SK-N-SH (cell line): ENCODE measurements around the gene MYO18B. TPM values are rescaled to one million over a fixed set of nuclear protein-coding genes. Genes with fewer than 3 reads are reported as not detected.

Experiments
- CTCF ChIA-PET: fragments of 300-600, 350-600 bp; formaldehyde crosslinking; extraction: SDS; loops from one replicate; lab custom pipeline; 2021; lab: Yijun Ruan, JAX
- POLR2A ChIA-PET: fragments of 350-600 bp; sonication (Branson Sonifier 250); formaldehyde crosslinking; extraction: SDS; loops from one replicate; lab custom pipeline; 2020; ENCODE audit warnings: antibody characterized with exemption, inconsistent platforms; lab: Yijun Ruan, JAX
- DNase-seq: peaks from one replicate; pipeline ENCODE4 v3.0.0; 2012
- H2AFZ ChIP-seq: fragments of 200-600 bp; sonication (generic); 2 replicates; pipeline ENCODE4 v1.8.1; 2016; ENCODE audit warnings: antibody characterized with exemption, mild to moderate bottlenecking, low read depth
- H3F3A ChIP-seq: fragments of 200-600 bp; sonication (generic); replicated peaks from 2 replicates; pipeline ENCODE3; 2016; ENCODE audit warnings: antibody characterized with exemption, mild to moderate bottlenecking; ENCODE audit not compliant: insufficient read depth
- H3K27ac ChIP-seq, 2 experiments: fragments of 200-500 bp in 1 of 2; fragments of 200-600 bp in 1 of 2; sonication (Bioruptor generic) in 1 of 2; sonication (generic), shearing (Covaris generic) in 1 of 2; 2 replicates each; pipeline versions ENCODE4 v1.5.1 to v1.6.1; 2014 to 2016; ENCODE audit warnings: low read depth in 2 of 2, inconsistent platforms in 1 of 2, low read length in 1 of 2, mild to moderate bottlenecking in 1 of 2, mixed read lengths in 1 of 2
- H3K27me3 ChIP-seq: fragments of 200-600 bp; sonication (generic), shearing (Covaris generic); 2 replicates; pipeline ENCODE4 v1.6.1; 2016; ENCODE audit warnings: mixed run types; ENCODE audit not compliant: insufficient read depth
- H3K36me3 ChIP-seq, 2 experiments: fragments of 200-500 bp in 1 of 2; fragments of 200-600 bp in 1 of 2; sonication (Bioruptor generic) in 1 of 2; sonication (generic) in 1 of 2; replicated peaks in 1 of 2; 2 replicates each; pipeline versions ENCODE3 to v1.5.1; 2014 to 2016; ENCODE audit warnings: low read length in 1 of 2, mild to moderate bottlenecking in 1 of 2; ENCODE audit not compliant: insufficient read depth in 2 of 2, control insufficient read depth in 1 of 2
- H3K4me1 ChIP-seq, 2 experiments: fragments of 200-500 bp in 1 of 2; fragments of 200-600 bp in 1 of 2; sonication (Bioruptor generic) in 1 of 2; sonication (generic), shearing (Covaris generic) in 1 of 2; 2 replicates each; pipeline versions ENCODE4 v1.5.1 to v1.6.1; 2014 to 2016; ENCODE audit warnings: low read depth in 1 of 2, low read length in 1 of 2, mixed run types in 1 of 2; ENCODE audit not compliant: insufficient read depth in 2 of 2, control insufficient read depth in 1 of 2
- H3K4me2 ChIP-seq: fragments of 200-600 bp; sonication (generic), shearing (Covaris generic); 2 replicates; pipeline ENCODE4 v1.6.1; 2017; ENCODE audit warnings: mixed run types
- H3K4me3 ChIP-seq, 2 experiments: fragments of 200-500 bp in 1 of 2; fragments of 200-600 bp in 1 of 2; sonication (Bioruptor generic) in 1 of 2; sonication (generic), shearing (Covaris generic) in 1 of 2; 2 replicates each; pipeline versions ENCODE4 v1.5.1 to v1.8.1; 2014 to 2016; ENCODE audit warnings: low read depth in 2 of 2, inconsistent platforms in 1 of 2, low read length in 1 of 2, mild to moderate bottlenecking in 1 of 2, mixed read lengths in 1 of 2, moderate library complexity in 1 of 2
- H3K79me2 ChIP-seq: fragments of 200-600 bp; sonication (generic); 2 replicates; pipeline ENCODE4 v1.8.1; 2017; ENCODE audit warnings: mild to moderate bottlenecking; ENCODE audit not compliant: insufficient read depth
- H3K9ac ChIP-seq: fragments of 200-600 bp; sonication (generic); 2 replicates; pipeline ENCODE4 v1.6.1; 2017; ENCODE audit warnings: mixed run types
- H3K9me2 ChIP-seq: fragments of 200-600 bp; sonication (generic); 2 replicates; pipeline ENCODE4 v1.6.1; 2017; ENCODE audit warnings: mixed run types
- H3K9me3 ChIP-seq: fragments of 200-600 bp; sonication (generic); 2 replicates; pipeline ENCODE4 v1.6.1; 2017; ENCODE audit warnings: mixed run types, mild to moderate bottlenecking, moderate library complexity
- H4K20me1 ChIP-seq: fragments of 200-600 bp; sonication (generic); 2 replicates; pipeline ENCODE4 v1.6.1; 2017; ENCODE audit warnings: mild to moderate bottlenecking, mixed run types; ENCODE audit not compliant: insufficient read depth
- FOXM1 ChIP-seq: IDR thresholded peaks from 2 replicates; pipeline ENCODE4 v1.4.0; 2012; ENCODE audit warnings: low read depth, mild to moderate bottlenecking
- GABPA ChIP-seq: IDR thresholded peaks from 2 replicates; pipeline ENCODE4 v1.4.0; 2012; ENCODE audit warnings: low read depth, mild to moderate bottlenecking
- MEF2A ChIP-seq: IDR thresholded peaks from 2 replicates; pipeline ENCODE4 v1.4.0; 2012; ENCODE audit warnings: low read depth, borderline replicate concordance
- MXI1 ChIP-seq: IDR thresholded peaks from 2 replicates; pipeline ENCODE4 v1.6.1; 2012; ENCODE audit warnings: mild to moderate bottlenecking, low read depth, low read length, improper control_type of control experiment
- NFIC ChIP-seq: IDR thresholded peaks from 2 replicates; pipeline ENCODE4 v1.4.0; 2012; ENCODE audit warnings: borderline replicate concordance
- RAD21 ChIP-seq: IDR thresholded peaks from 2 replicates; pipeline ENCODE4 v1.6.1; 2012; ENCODE audit warnings: mild to moderate bottlenecking, low read length
- RFX5 ChIP-seq: IDR thresholded peaks from 2 replicates; pipeline ENCODE4 v1.6.1; 2012; ENCODE audit warnings: mild to moderate bottlenecking, improper control_type of control experiment, low read length
- SMC3 ChIP-seq: IDR thresholded peaks from 2 replicates; pipeline ENCODE4 v1.6.1; 2012; ENCODE audit warnings: low read depth, low read length, improper control_type of control experiment
- WGBS: methylation state at CpG from one replicate; pipeline ENCODE4 v1.1.6; 2017; ENCODE audit warnings: low lambda C conversion rate; 5-methylcytosine and 5-hydroxymethylcytosine counted together
- polyA plus RNA-seq, 3 experiments: library from polyadenylated mRNA; depleted of rRNA; stranded (reverse); fragments of >200 nt; gene quantifications; 2 replicates each; pipeline ENCODE4 v1.2.3, GENCODE V29; 2012
- TF ChIP-seq, protein P1 (sequence below): fragments of 200-600 bp; sonication (generic); IDR thresholded peaks from 2 replicates; pipeline ENCODE4 v1.6.1; 2017; ENCODE audit warnings: antibody characterized with exemption, mild to moderate bottlenecking, moderate library complexity
- TF ChIP-seq, protein P2 (sequence below): IDR thresholded peaks from 2 replicates; pipeline ENCODE4 v1.6.1; 2012; ENCODE audit warnings: mild to moderate bottlenecking, low read depth, low read length, moderate library complexity
- TF ChIP-seq, protein P3 (sequence below): IDR thresholded peaks from 2 replicates; pipeline ENCODE4 v1.4.0; 2012; ENCODE audit warnings: low read depth, borderline replicate concordance
- TF ChIP-seq, protein P4 (sequence below): IDR thresholded peaks from 2 replicates; pipeline ENCODE4; 2012
- TF ChIP-seq, protein P5 (sequence below): fragments of 150-350 bp; IDR thresholded peaks from 2 replicates; pipeline ENCODE4 v1.6.1; 2016; ENCODE audit warnings: mild to moderate bottlenecking, low read depth, low read length

Gene MYO18B
- polyA plus RNA-seq, 1 of the 3 experiments (the other 2 are of a cell fraction), result 0.05 TPM

DNA sequence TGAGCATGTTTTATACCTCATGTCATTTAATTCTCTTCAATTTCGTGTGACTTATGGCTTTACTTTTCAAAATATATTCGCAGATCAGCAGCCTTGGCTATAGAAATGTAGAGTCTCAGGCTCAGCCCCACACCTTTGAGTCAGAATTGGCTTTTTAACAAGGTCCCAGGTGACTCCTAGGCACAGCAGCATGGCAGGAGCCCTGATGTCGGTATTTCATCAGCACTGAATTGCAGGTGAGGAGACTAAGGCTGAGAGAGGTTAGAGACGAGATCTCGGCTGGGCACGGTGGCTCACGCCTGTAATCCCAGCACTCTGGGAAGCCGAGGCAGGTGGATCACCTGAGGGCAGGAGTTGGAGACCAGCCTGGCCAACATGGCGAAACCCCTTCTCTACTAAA lies 230.4 kb downstream of the MYO18B start:
- Histone ChIP-seq H3K4me1 (peaks cover 0 to 8% of the 10 kb centered on the region in 2 experiments; a peak in 1 of 4 replicates), H3K27me3 (no peaks in the 10 kb centered on the region), H3K4me2 (no peak overlapping the region), H3K9ac (no peak overlapping the region), H3K27ac (no peak overlapping the region), H3K9me3 (no peaks in the 10 kb centered on the region), H3K4me3 (no peak overlapping the region), H2AFZ (no peak overlapping the region), H3K79me2 (no peaks in the 10 kb centered on the region), H3F3A (no peaks in the 10 kb centered on the region), H4K20me1 (no peaks in the 10 kb centered on the region), H3K36me3 (no peaks in the 10 kb centered on the region), H3K9me2 (no peaks in the 10 kb centered on the region)
- CTCF ChIA-PET, result interaction anchor here (0.6 kb wide), 1 partner anchor 10 kb away, joined by 3 read pairs; no protein-coding TSS in a partner anchor
- no peak for TF ChIP-seq NFIC
- TF ChIP-seq, protein P1, sequence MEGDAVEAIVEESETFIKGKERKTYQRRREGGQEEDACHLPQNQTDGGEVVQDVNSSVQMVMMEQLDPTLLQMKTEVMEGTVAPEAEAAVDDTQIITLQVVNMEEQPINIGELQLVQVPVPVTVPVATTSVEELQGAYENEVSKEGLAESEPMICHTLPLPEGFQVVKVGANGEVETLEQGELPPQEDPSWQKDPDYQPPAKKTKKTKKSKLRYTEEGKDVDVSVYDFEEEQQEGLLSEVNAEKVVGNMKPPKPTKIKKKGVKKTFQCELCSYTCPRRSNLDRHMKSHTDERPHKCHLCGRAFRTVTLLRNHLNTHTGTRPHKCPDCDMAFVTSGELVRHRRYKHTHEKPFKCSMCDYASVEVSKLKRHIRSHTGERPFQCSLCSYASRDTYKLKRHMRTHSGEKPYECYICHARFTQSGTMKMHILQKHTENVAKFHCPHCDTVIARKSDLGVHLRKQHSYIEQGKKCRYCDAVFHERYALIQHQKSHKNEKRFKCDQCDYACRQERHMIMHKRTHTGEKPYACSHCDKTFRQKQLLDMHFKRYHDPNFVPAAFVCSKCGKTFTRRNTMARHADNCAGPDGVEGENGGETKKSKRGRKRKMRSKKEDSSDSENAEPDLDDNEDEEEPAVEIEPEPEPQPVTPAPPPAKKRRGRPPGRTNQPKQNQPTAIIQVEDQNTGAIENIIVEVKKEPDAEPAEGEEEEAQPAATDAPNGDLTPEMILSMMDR, result no peak
- TF ChIP-seq, protein P2, sequence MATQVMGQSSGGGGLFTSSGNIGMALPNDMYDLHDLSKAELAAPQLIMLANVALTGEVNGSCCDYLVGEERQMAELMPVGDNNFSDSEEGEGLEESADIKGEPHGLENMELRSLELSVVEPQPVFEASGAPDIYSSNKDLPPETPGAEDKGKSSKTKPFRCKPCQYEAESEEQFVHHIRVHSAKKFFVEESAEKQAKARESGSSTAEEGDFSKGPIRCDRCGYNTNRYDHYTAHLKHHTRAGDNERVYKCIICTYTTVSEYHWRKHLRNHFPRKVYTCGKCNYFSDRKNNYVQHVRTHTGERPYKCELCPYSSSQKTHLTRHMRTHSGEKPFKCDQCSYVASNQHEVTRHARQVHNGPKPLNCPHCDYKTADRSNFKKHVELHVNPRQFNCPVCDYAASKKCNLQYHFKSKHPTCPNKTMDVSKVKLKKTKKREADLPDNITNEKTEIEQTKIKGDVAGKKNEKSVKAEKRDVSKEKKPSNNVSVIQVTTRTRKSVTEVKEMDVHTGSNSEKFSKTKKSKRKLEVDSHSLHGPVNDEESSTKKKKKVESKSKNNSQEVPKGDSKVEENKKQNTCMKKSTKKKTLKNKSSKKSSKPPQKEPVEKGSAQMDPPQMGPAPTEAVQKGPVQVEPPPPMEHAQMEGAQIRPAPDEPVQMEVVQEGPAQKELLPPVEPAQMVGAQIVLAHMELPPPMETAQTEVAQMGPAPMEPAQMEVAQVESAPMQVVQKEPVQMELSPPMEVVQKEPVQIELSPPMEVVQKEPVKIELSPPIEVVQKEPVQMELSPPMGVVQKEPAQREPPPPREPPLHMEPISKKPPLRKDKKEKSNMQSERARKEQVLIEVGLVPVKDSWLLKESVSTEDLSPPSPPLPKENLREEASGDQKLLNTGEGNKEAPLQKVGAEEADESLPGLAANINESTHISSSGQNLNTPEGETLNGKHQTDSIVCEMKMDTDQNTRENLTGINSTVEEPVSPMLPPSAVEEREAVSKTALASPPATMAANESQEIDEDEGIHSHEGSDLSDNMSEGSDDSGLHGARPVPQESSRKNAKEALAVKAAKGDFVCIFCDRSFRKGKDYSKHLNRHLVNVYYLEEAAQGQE, result no peak
- TF ChIP-seq FOXM1, result no peak
- TF ChIP-seq SMC3, result no peak
- POLR2A ChIA-PET, result no interaction called here
- DNase-seq, result no peak
- 46% methylated on average over 9 of the region's 9 CpGs for WGBS

GRCh38 chr22:25976356-25976755 lies 234.4 kb downstream of the MYO18B start:
- peaks cover 0 to 2% of the 10 kb centered on the region in 2 experiments; a peak in 1 of 4 replicates for H3K4me1 ChIP-seq
- H3K27me3 ChIP-seq, result no peaks in the 10 kb centered on the region
- H3K36me3 ChIP-seq, result no peaks in the 10 kb centered on the region
- no peak overlapping the region for H3K9ac ChIP-seq
- H3K79me2 ChIP-seq, result no peaks in the 10 kb centered on the region
- CTCF ChIA-PET, result no interaction called here
- H3K27ac ChIP-seq, result no peak overlapping the region
- H3K9me3 ChIP-seq, result no peaks in the 10 kb centered on the region
- DNase-seq, result no peak
- H4K20me1 ChIP-seq, result no peaks in the 10 kb centered on the region
- no peak overlapping the region for H3K4me2 ChIP-seq
- WGBS, result 20% methylated on average over 1 of the region's 1 CpG
- H3F3A ChIP-seq, result no peaks in the 10 kb centered on the region
- no peak overlapping the region for H3K4me3 ChIP-seq
- H2AFZ ChIP-seq, result no peak overlapping the region
- H3K9me2 ChIP-seq, result no peaks in the 10 kb centered on the region
- POLR2A ChIA-PET, result no interaction called here
- TF ChIP-seq, protein P3, sequence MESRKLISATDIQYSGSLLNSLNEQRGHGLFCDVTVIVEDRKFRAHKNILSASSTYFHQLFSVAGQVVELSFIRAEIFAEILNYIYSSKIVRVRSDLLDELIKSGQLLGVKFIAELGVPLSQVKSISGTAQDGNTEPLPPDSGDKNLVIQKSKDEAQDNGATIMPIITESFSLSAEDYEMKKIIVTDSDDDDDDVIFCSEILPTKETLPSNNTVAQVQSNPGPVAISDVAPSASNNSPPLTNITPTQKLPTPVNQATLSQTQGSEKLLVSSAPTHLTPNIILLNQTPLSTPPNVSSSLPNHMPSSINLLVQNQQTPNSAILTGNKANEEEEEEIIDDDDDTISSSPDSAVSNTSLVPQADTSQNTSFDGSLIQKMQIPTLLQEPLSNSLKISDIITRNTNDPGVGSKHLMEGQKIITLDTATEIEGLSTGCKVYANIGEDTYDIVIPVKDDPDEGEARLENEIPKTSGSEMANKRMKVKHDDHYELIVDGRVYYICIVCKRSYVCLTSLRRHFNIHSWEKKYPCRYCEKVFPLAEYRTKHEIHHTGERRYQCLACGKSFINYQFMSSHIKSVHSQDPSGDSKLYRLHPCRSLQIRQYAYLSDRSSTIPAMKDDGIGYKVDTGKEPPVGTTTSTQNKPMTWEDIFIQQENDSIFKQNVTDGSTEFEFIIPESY, result no peak
- TF ChIP-seq MEF2A, result no peak
- TF ChIP-seq, protein P4, sequence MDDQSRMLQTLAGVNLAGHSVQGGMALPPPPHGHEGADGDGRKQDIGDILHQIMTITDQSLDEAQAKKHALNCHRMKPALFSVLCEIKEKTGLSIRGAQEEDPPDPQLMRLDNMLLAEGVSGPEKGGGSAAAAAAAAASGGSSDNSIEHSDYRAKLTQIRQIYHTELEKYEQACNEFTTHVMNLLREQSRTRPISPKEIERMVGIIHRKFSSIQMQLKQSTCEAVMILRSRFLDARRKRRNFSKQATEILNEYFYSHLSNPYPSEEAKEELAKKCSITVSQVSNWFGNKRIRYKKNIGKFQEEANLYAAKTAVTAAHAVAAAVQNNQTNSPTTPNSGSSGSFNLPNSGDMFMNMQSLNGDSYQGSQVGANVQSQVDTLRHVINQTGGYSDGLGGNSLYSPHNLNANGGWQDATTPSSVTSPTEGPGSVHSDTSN, result no peak
- TF ChIP-seq MXI1, result no peak
- no peak for TF ChIP-seq RFX5
- no peak for TF ChIP-seq GABPA
- no peak for TF ChIP-seq RAD21
- TF ChIP-seq, protein P5, sequence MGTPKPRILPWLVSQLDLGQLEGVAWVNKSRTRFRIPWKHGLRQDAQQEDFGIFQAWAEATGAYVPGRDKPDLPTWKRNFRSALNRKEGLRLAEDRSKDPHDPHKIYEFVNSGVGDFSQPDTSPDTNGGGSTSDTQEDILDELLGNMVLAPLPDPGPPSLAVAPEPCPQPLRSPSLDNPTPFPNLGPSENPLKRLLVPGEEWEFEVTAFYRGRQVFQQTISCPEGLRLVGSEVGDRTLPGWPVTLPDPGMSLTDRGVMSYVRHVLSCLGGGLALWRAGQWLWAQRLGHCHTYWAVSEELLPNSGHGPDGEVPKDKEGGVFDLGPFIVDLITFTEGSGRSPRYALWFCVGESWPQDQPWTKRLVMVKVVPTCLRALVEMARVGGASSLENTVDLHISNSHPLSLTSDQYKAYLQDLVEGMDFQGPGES, result no peak
- TF ChIP-seq, protein P2, result no peak
